HL-60 (cell line): ENCODE measurements around the gene EFNA1.

Source experiments
- DNase-seq, 2 experiments: peaks; one replicate each; pipeline ENCODE4 v3.0.0-alpha.2; 2010 to 2020; ENCODE audit warnings: low read depth in 1 of 2, low spot score in 1 of 2
- H3K27ac ChIP-seq: fragments of 250-450 bp; sonication (Bioruptor Pico); replicated peaks from 2 replicates; pipeline ENCODE4 v1.5.1; 2020; ENCODE audit warnings: mild to moderate bottlenecking, moderate library complexity
- H3K27me3 ChIP-seq: fragments of 250-450 bp; sonication (Bioruptor Pico); 2 replicates; pipeline ENCODE4 v1.5.1; 2021; ENCODE audit warnings: mild to moderate bottlenecking, moderate library complexity; ENCODE audit not compliant: insufficient read depth, poor library complexity, severe bottlenecking
- H3K4me3 ChIP-seq: replicated peaks from 2 replicates; pipeline ENCODE4 v1.5.1; 2011; ENCODE audit warnings: mild to moderate bottlenecking, control low read depth, low read length; ENCODE audit not compliant: insufficient read depth
- CTCF ChIP-seq: IDR thresholded peaks from one replicate; pipeline ENCODE4 v1.5.1; 2011; ENCODE audit warnings: low read length, control low read depth, inconsistent platforms; ENCODE audit not compliant: insufficient read depth
- GABPA ChIP-seq: IDR thresholded peaks from 2 replicates; pipeline ENCODE4 v1.6.1; 2012; ENCODE audit warnings: low read depth
- POLR2AphosphoS5 ChIP-seq: IDR thresholded peaks from 2 replicates; pipeline ENCODE4 v1.6.1; 2012; ENCODE audit warnings: low read depth
- SPI1 ChIP-seq: IDR thresholded peaks from 2 replicates; pipeline ENCODE4 v1.6.1; 2012; ENCODE audit warnings: low read depth, mild to moderate bottlenecking, borderline replicate concordance
- TF ChIP-seq, protein P1 (sequence below): IDR thresholded peaks from 2 replicates; pipeline ENCODE4 v1.6.1; 2012; ENCODE audit warnings: low read depth; ENCODE audit not compliant: insufficient replicate concordance

The EFNA1 gene

GRCh38 chr1:155086856-155087535 is 40.7 kb upstream of the EFNA1 start:
- Histone ChIP-seq H3K4me3 (no peak overlapping the region), H3K27ac (no peak overlapping the region), H3K27me3 (peaks cover 14% of the 10 kb centered on the region)
- no peak for DNase-seq
- no peak for TF ChIP-seq CTCF
- TF ChIP-seq POLR2AphosphoS5, result no peak
- TF ChIP-seq SPI1, result no peak
- no peak for TF ChIP-seq GABPA
- TF ChIP-seq, protein P1, sequence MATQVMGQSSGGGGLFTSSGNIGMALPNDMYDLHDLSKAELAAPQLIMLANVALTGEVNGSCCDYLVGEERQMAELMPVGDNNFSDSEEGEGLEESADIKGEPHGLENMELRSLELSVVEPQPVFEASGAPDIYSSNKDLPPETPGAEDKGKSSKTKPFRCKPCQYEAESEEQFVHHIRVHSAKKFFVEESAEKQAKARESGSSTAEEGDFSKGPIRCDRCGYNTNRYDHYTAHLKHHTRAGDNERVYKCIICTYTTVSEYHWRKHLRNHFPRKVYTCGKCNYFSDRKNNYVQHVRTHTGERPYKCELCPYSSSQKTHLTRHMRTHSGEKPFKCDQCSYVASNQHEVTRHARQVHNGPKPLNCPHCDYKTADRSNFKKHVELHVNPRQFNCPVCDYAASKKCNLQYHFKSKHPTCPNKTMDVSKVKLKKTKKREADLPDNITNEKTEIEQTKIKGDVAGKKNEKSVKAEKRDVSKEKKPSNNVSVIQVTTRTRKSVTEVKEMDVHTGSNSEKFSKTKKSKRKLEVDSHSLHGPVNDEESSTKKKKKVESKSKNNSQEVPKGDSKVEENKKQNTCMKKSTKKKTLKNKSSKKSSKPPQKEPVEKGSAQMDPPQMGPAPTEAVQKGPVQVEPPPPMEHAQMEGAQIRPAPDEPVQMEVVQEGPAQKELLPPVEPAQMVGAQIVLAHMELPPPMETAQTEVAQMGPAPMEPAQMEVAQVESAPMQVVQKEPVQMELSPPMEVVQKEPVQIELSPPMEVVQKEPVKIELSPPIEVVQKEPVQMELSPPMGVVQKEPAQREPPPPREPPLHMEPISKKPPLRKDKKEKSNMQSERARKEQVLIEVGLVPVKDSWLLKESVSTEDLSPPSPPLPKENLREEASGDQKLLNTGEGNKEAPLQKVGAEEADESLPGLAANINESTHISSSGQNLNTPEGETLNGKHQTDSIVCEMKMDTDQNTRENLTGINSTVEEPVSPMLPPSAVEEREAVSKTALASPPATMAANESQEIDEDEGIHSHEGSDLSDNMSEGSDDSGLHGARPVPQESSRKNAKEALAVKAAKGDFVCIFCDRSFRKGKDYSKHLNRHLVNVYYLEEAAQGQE, result no peak

DNA sequence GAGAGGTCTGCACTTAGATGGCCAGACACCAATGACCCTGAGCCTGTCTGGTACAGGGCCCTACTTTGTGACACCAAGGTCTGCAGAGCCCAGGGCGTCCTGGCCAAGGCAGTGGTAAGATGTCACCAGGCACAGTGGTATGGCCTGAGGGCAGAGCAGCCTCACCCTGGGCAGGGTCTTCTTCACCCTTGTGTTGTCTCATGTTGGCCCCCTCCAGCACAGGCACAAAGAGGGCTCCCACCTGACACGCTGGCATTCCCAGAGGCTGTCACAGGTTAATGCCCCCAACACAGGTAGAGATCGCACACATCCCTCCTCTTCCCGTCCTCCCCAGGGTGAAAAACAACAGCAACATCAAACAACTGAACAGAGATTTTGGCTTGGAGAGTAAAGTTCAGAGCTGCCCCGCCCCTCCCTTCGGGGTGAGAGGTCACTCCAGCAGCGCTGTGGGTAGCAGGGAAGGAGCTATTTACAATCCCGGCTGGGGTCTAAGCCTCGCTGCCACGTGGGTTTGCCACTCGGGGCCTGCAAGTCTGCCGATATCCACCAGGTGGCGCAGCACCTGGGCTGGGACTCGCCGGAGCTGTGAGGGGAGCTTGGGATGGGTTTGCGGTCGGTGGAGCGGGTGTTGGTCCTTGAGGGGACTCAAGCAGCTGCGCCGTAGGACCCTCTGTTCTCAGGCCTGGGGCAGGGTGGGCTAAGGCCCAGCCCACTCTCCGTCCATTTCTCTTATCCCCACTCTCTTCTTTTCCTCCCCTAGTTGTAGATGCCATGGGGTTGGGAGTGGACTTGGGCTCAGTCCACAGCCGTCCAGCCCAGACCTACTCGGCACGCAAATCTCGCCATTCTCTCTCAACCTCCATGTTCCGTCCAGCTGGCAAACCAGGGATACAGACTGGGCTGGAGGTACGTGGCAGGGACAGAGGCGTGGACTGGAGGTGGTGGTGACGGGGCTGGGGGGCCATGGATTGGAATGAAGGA is 36.3 kb upstream of the EFNA1 start:
- TF ChIP-seq, protein P1, result no peak
- TF ChIP-seq POLR2AphosphoS5 (no peak), CTCF (peak; percentile 94), SPI1 (no peak), GABPA (no peak)
- Histone ChIP-seq H3K27ac (no peak overlapping the region), H3K4me3 (no peak overlapping the region), H3K27me3 (peaks cover 3% of the 10 kb centered on the region)
- DNase-seq, result peak in 1 of 2 experiments; percentile 68

DNA sequence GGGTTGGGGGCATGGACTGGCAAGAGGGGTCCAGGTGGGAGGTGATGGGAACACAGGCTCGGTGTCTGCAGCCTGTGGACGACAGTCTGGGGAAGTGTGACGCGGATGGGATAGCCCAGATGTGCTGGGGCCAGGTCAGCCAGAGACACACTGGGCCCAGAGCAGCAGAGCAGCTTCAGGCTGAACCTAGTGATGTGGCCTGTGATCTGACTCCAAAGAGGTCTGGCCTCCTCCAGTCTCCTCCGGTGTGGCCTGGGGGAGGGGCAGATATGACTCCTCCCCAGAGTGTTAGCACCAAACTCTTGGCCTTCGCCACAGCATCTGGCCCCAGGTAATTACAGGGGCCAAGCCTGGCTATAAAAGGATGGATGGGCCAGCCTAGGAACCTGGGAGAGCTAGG is 35.5 kb upstream of the EFNA1 start:
- H3K27me3 ChIP-seq, result peaks cover 3% of the 10 kb centered on the region
- H3K4me3 ChIP-seq, result no peak overlapping the region
- no peak for DNase-seq
- no peak overlapping the region for H3K27ac ChIP-seq
- TF ChIP-seq, protein P1, result no peak
- TF ChIP-seq POLR2AphosphoS5 (no peak), GABPA (no peak), SPI1 (no peak), CTCF (no peak)
